HUES6 (cell line): ENCODE measurements around the gene ROBO1.
"Not testable (repeated sequence)": the region's sequence is repeated elsewhere in the genome, so short reads cannot be mapped to it uniquely, and the experiment has no call there.

Source experiments
- H3K27ac ChIP-seq: 2 replicates; pipeline ENCODE4 v1.7.0; 2013; ENCODE audit warnings: low read depth, mild to moderate bottlenecking, low read length, inconsistent platforms
- H3K27me3 ChIP-seq: 2 replicates; pipeline ENCODE4 v1.6.1; 2013; ENCODE audit warnings: low read length; ENCODE audit not compliant: control insufficient read depth, insufficient read depth
- H3K36me3 ChIP-seq: 2 replicates; pipeline ENCODE4 v1.6.1; 2013; ENCODE audit warnings: low read length; ENCODE audit not compliant: control insufficient read depth, insufficient read depth
- H3K4me1 ChIP-seq: 2 replicates; pipeline ENCODE4 v1.6.1; 2013; ENCODE audit warnings: low read length; ENCODE audit not compliant: control insufficient read depth, insufficient read depth
- H3K4me3 ChIP-seq: 2 replicates; pipeline ENCODE4 v1.5.1; 2013; ENCODE audit warnings: low read depth, low read length
- H3K9ac ChIP-seq: one replicate; pipeline ENCODE4 v1.6.1; 2013; ENCODE audit warnings: mild to moderate bottlenecking, low read length
- H3K9me3 ChIP-seq: 2 replicates; pipeline ENCODE4 v1.6.1; 2013; ENCODE audit warnings: low read depth, low read length; ENCODE audit not compliant: control insufficient read depth, insufficient read depth

ROBO1 gene

DNA sequence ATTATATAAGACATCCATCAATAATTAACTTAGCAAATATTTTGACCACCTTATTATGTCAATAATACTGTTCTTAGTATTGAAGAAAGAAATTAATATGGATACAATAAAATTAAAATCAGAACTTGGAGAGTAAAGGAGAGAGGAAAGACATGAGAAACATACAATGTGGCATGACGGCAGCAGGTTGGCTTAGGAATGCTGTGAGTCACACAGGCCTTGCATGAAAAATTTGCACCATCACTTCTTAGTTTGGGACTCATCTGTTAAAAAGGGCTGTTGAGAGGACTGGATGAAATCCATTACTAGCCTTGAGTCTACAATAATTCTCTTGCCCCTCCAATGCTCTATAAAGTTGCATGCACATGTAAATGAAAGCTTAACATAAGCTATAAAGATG is 880.8 kb downstream of the ROBO1 start:
- no peak overlapping the region for H3K4me3 ChIP-seq
- H3K4me1 ChIP-seq: peaks cover 5% of the 10 kb centered on the region; the same call in 1 of the 2 replicates
- no peak overlapping the region for H3K27ac ChIP-seq
- no peaks in the 10 kb centered on the region for H3K9me3 ChIP-seq
- H3K9ac ChIP-seq: no peak overlapping the region
- H3K27me3 ChIP-seq: no peaks in the 10 kb centered on the region
- H3K36me3 ChIP-seq: no peaks in the 10 kb centered on the region

DNA sequence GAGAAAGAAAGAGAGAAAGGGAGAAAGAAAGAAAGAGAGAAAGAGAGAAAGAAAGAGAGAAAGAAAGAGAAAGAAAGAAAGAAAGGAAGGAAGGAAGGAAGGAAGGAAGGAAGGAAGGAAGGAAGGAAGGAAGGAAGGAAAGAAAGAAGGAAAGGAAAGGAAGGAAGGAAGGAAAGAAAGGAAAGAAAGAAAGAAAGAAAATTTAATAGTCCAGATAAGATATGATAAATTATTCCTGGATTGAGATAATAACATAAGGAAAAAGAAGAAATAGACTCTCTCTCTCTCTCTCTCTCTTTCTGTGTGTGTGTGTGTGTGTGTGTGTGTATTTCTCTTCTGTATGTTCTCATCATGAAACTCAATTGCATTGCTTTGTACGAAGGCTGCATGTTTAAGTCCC is 883.2 kb downstream of the ROBO1 start:
- not testable (repeated sequence) for H3K4me3 ChIP-seq, H3K36me3 ChIP-seq, H3K27me3 ChIP-seq, H3K9me3 ChIP-seq, H3K9ac ChIP-seq, H3K27ac ChIP-seq
- peaks cover 20% of the 10 kb centered on the region for H3K4me1 ChIP-seq

DNA sequence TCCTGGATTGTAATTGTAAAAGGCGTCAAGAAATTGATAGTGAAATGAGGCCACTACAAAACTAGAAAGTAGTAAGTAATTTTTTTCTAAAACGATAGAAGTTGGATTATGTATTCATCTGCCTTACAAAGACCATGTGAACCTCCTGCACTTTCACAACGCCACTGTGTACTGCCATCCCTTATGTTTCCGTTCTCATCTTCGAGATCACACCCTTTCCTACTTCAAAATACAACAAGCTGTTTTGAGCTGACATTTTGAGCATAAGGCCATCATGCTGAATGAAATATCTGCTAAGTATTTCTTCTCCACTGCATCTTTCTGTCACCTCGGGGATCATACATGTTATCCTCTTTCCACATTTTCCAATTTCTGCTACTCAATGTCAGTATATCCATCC is 885.5 kb downstream of the ROBO1 start:
- H3K27ac ChIP-seq: no peak overlapping the region
- H3K27me3 ChIP-seq: no peaks in the 10 kb centered on the region
- peaks cover 29% of the 10 kb centered on the region for H3K4me1 ChIP-seq
- no peaks in the 10 kb centered on the region for H3K36me3 ChIP-seq
- H3K9ac ChIP-seq: no peak overlapping the region
- H3K9me3 ChIP-seq: no peaks in the 10 kb centered on the region
- H3K4me3 ChIP-seq: no peak overlapping the region

DNA sequence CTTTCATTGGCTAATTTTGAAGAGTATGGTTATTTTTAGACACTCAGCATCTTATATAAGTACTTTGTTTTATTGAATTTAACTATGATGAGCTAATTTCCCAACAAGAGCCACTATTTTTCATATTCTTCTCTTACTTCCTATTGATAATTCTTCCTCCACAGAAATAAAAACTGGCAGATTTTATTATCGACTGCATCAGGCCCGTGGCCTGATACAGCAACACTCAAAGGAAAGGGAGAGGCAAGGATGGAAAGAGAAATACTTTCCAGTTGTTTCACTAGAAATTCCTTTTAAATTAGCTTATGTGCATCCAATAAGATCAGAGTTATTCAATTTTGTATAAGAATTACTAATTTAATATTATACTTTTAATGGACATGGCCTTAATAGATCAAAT is 886.3 kb downstream of the ROBO1 start:
- no peaks in the 10 kb centered on the region for H3K36me3 ChIP-seq
- no peaks in the 10 kb centered on the region for H3K27me3 ChIP-seq
- no peak overlapping the region for H3K9ac ChIP-seq
- H3K27ac ChIP-seq: no peak overlapping the region
- H3K4me3 ChIP-seq: no peak overlapping the region
- no peaks in the 10 kb centered on the region for H3K9me3 ChIP-seq
- peaks cover 30% of the 10 kb centered on the region for H3K4me1 ChIP-seq

DNA sequence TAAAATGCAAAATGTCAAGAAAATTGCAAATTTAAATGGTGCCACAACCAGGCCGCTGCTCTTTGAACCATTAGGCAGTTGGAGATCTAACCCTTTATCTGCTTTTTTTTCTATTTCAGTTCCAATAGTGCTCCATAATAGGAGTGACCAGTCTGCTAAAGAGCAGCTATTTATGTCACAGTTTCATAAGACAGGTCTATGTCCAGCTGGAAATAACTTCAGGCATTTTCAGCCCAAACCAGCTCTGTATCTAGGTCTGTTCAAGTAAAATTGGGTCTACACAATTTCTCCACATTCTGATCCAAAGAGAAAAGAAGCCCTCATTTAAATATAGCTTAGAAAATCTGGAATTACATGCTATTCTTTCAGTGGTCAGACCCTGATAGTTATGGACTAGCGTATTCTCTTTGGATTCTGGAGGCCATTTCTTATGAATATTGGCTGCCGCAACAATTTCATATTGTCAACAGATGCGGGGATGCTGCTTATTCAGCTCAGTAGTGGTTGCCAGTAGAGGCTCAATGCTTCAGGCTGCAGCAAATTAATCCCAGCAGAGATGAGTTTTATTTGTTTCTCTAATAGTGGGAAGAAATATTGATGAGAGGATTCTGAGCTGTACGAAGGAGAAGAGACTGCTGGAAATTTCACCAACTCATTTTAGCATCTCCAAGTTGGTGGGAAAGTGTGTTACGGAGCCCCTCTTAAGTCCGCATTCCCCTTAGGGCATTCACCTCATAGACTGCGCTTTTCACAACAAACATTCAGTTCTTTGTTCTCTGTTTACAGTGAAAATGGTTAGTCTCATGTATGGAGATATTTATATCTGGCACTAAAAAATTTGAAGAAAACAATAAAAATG is 887.0 kb downstream of the ROBO1 start:
- Histone ChIP-seq H3K27ac (no peak overlapping the region), H3K9ac (no peak overlapping the region), H3K36me3 (no peaks in the 10 kb centered on the region), H3K9me3 (no peaks in the 10 kb centered on the region), H3K4me1 (peaks cover 30% of the 10 kb centered on the region), H3K4me3 (no peak overlapping the region), H3K27me3 (no peaks in the 10 kb centered on the region)

DNA sequence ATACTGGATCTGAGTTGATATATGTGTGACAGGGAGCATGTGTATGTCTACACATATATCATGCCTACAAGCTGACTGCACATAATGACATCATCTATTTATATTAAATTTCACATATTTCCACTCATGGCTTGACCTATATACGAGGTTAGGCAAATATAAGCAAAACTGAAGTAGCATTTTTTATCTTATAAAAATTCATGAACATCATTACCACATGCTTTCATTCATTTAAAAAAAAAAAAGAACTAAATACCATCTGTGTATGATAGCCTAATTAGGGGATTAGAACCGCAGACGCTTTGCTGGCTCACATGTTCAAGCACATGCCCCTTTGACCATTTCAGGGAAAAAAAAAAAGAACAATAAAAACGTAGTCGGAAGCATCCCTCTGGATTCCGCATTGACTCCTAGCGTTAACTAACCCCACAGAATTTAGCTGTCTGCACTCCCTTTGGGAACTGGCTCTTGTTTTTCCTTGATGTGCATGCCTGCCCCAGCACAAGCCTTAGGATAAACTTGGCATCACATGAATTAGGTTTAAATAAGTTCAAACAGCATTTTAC is 888.4 kb downstream of the ROBO1 start:
- no peaks in the 10 kb centered on the region for H3K36me3 ChIP-seq
- no peaks in the 10 kb centered on the region for H3K9me3 ChIP-seq
- no peak overlapping the region for H3K4me3 ChIP-seq
- no peaks in the 10 kb centered on the region for H3K27me3 ChIP-seq
- peaks cover 30% of the 10 kb centered on the region for H3K4me1 ChIP-seq
- no peak overlapping the region for H3K27ac ChIP-seq
- no peak overlapping the region for H3K9ac ChIP-seq

DNA sequence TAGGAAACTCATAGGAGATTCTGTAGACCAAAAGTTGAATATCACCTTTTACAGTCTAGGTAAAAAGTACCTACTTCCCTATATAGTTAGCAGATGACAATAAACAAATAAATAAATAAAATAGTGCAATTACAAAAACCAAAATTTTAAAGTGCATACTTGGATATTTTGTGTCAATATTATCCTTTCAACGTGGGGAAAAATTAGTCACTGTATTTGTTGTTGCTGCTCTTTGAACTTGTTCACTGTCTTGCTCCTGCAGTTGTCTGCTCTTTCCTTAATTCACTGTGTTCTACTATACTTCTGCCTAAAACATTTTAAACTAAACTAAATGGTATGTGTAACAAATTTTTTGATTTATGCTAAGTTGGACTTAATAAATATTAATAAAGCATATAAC is 889.0 kb downstream of the ROBO1 start:
- H3K9ac ChIP-seq: no peak overlapping the region
- H3K4me3 ChIP-seq: no peak overlapping the region
- no peaks in the 10 kb centered on the region for H3K36me3 ChIP-seq
- H3K4me1 ChIP-seq: peaks cover 30% of the 10 kb centered on the region
- H3K9me3 ChIP-seq: no peaks in the 10 kb centered on the region
- no peaks in the 10 kb centered on the region for H3K27me3 ChIP-seq
- no peak overlapping the region for H3K27ac ChIP-seq

DNA sequence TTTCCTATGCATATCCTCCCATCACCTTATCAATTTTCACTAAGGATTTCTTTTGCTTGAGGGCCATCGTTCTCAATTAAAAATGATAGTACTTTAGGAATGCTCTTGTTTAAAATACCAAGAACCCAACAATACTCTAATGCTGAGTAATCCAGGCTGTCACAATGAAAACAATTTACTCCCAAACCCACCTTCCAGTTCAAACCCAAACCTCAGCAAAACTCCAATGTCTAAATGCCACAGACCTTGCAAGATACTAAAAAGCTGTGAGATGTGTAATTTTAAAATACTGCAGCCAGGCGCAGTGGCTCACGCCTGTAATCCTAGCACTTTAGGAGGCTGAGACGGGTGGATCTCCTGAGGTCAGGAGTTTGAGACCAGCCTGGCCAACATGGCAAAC is 889.8 kb downstream of the ROBO1 start:
- Histone ChIP-seq H3K4me3 (no peak overlapping the region), H3K27me3 (no peaks in the 10 kb centered on the region), H3K4me1 (peaks cover 34% of the 10 kb centered on the region), H3K36me3 (no peaks in the 10 kb centered on the region), H3K9ac (no peak overlapping the region), H3K9me3 (no peaks in the 10 kb centered on the region), H3K27ac (0 out of 2 replicates have a peak overlapping the region, but pooled peaks have one; percentile 38)

DNA sequence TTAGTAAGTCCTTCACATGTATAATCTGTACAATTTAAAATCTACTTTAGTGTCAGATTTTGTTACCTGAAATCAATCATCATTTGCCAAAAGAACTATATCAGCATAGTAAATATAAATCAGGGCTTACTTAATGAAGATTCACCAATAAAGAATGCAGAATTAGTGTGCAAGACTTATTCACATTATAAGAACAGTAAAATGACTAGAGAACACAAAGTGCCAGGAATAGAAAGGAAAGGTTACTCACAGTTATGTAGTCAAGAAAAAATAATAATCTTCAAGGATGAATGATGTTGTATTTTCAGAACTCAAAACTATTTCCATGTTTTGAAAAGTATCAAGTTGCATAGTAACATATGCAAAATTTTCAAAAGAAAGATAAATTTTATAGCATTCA is 891.9 kb downstream of the ROBO1 start:
- H3K9me3 ChIP-seq: no peaks in the 10 kb centered on the region
- no peaks in the 10 kb centered on the region for H3K27me3 ChIP-seq
- no peaks in the 10 kb centered on the region for H3K36me3 ChIP-seq
- peaks cover 44% of the 10 kb centered on the region for H3K4me1 ChIP-seq
- H3K4me3 ChIP-seq: no peak overlapping the region
- no peak overlapping the region for H3K9ac ChIP-seq
- H3K27ac ChIP-seq: no peak overlapping the region

DNA sequence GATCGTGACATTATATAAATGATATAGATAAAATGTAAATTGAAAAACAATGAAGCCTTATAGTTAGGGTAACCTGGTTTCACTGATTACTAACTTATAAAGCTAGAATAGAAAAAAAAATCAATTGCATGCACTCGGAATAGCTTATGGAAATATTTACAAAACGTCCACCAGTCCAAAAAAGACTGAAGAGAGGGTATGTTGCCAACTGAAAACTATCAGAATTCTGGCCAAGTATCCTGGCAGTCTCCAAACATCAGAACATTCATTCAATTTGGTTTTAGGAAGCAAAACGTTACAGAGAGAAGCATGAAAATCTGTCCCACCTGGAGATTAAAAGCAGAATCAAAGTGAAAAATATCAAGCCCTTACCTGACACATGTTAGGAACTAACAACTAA is 892.4 kb downstream of the ROBO1 start:
- no peaks in the 10 kb centered on the region for H3K36me3 ChIP-seq
- no peak overlapping the region for H3K9ac ChIP-seq
- no peaks in the 10 kb centered on the region for H3K27me3 ChIP-seq
- H3K27ac ChIP-seq: no peak overlapping the region
- H3K9me3 ChIP-seq: no peaks in the 10 kb centered on the region
- peaks cover 40% of the 10 kb centered on the region for H3K4me1 ChIP-seq
- no peak overlapping the region for H3K4me3 ChIP-seq

DNA sequence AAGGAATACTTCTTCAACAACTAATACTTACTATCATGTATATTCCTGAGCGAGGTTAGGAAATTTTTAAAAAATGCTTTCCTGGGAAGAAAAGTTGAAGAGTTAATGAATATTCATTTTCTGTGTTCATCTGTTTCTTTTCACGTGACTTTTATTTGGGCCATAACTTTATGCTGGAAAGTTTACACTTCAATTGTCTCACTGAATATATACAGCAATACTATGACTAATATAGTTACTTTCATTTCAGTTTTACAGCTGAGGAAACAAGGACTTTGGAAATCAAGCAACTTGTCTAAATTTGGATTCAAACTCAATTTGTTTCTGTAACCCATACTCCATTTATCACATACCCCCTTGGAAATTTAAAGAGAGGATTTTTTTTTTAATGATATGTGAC is 894.2 kb downstream of the ROBO1 start:
- H3K4me1 ChIP-seq: peaks cover 33% of the 10 kb centered on the region
- no peaks in the 10 kb centered on the region for H3K27me3 ChIP-seq
- H3K9me3 ChIP-seq: no peaks in the 10 kb centered on the region
- H3K4me3 ChIP-seq: no peak overlapping the region
- H3K27ac ChIP-seq: no peak overlapping the region
- H3K36me3 ChIP-seq: no peaks in the 10 kb centered on the region
- H3K9ac ChIP-seq: no peak overlapping the region
